IPS-20b (cell line): ENCODE results near the gene ITGB1.
"Not testable (repeated sequence)": the region's sequence is repeated elsewhere in the genome, so short reads cannot be mapped to it uniquely, and the experiment has no call there.

ENCODE experiments used
- H3K27ac ChIP-seq: one replicate; pipeline ENCODE4 v1.5.1; 2013; ENCODE audit warnings: low read length
- H3K27me3 ChIP-seq: 2 replicates; pipeline ENCODE4 v1.6.1; 2013; ENCODE audit warnings: mild to moderate bottlenecking, low read length, inconsistent platforms; ENCODE audit not compliant: insufficient read depth
- H3K36me3 ChIP-seq: 2 replicates; pipeline ENCODE4 v1.6.1; 2013; ENCODE audit warnings: low read depth, mild to moderate bottlenecking, inconsistent platforms, low read length, moderate library complexity; ENCODE audit not compliant: insufficient read depth
- H3K4me1 ChIP-seq: 2 replicates; pipeline ENCODE4 v1.6.1; 2013; ENCODE audit warnings: mild to moderate bottlenecking, control low read depth, inconsistent platforms, low read length, moderate library complexity; ENCODE audit not compliant: insufficient read depth
- H3K4me3 ChIP-seq: 2 replicates; pipeline ENCODE4 v1.5.1; 2013; ENCODE audit warnings: mild to moderate bottlenecking, low read length, inconsistent platforms
- H3K9ac ChIP-seq: 2 replicates; pipeline ENCODE4 v1.6.1; 2013; ENCODE audit warnings: low read depth, mild to moderate bottlenecking, inconsistent platforms, low read length, moderate library complexity
- H3K9me3 ChIP-seq: 2 replicates; pipeline ENCODE4 v1.6.1; 2013; ENCODE audit warnings: mild to moderate bottlenecking, low read depth, low read length, inconsistent platforms; ENCODE audit not compliant: insufficient read depth

Gene ITGB1

DNA sequence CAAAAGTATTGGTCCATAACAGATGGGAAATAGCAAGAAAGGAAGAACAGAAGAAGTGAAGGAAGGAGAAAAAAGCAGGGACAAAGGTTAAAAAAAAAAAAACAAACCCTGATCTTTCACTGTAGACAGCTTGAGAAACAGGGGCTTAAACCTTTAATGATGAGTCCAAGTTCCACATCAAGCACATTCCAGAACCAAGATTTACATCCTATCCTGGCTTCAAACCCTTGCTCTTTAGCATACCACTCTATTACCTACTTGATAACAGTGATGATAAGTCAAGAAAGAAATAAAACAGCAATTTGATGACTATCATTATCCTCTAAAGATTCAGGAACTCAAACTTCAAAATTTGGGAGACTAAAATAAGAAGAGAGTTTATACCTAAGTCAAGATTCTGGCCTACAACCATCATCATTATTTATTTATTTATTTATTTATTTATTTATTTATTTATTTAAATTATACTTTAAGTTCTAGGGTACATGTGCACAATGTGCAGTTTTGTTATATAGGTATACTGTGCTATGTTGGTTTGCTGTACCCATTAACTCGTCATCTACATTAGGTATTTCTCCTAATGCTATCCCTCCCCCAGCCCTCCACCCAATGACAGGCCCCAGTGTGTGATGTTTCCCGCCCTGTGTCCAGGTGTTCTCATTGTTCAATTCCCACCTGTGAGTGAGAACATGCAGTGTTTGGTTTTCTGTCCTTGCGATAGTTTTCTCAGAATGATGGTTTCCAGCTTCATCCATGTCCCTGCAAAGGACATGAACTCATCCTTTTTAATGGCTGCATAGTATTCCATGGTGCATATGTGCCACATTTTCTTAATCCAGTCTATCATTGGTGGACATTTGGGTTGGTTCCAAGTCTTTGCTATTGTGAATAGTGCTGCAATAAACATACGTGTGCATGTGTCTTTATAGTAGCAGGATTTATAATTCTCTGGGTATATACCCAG lies 20.1 kb upstream of the ITGB1 start:
- not testable (repeated sequence) for H3K9me3 ChIP-seq, H3K4me3 ChIP-seq, H3K27ac ChIP-seq, H3K4me1 ChIP-seq, H3K27me3 ChIP-seq, H3K36me3 ChIP-seq, H3K9ac ChIP-seq

DNA sequence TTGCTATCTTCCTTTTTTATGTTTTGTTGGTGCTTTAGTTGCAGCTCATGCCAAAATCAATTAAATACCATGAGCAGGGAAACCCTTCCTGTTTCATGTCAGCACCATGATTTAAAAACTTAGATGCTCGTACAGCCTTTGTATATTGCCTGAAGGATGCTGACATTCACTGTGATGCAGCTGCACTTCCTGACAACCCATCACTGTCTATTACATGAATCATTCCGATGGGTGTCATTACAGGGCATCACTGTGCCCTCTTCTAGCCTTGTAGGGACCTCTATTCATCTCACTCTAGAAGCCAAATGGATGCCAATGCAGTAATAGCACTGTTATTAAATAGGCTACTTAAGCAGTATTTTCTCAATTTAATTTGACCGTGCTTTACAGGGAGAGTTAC lies 18.3 kb upstream of the ITGB1 start:
- no peaks in the 10 kb centered on the region for H3K9me3 ChIP-seq
- no peaks in the 10 kb centered on the region for H3K36me3 ChIP-seq
- H3K9ac ChIP-seq = no peak overlapping the region
- no peak overlapping the region for H3K27ac ChIP-seq
- H3K4me1 ChIP-seq = peaks cover 17% of the 10 kb centered on the region
- H3K4me3 ChIP-seq = no peak overlapping the region
- no peaks in the 10 kb centered on the region for H3K27me3 ChIP-seq

DNA sequence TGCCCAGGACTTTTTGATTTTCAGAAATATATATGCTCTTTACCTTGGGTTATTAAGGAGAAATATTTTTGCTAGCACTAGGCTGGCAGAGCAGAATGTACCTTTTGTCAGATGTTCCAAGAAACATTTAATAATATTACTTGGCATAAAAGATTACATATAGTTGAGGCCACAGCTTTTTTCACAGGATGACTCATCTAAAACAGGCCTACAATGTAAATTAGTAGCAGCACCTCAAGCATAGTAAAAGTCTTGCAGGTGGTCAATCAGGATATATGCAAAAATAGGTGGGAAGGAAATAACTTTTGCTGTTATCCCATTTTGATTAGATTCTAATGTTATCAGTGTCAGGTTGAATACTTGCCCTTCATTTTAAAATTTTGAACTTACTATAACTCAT lies 14.9 kb upstream of the ITGB1 start:
- H3K9me3 ChIP-seq = no peaks in the 10 kb centered on the region
- no peak overlapping the region for H3K4me3 ChIP-seq
- H3K27me3 ChIP-seq = no peaks in the 10 kb centered on the region
- no peak overlapping the region for H3K27ac ChIP-seq
- no peak overlapping the region for H3K9ac ChIP-seq
- no peaks in the 10 kb centered on the region for H3K36me3 ChIP-seq
- peaks cover 24% of the 10 kb centered on the region for H3K4me1 ChIP-seq

DNA sequence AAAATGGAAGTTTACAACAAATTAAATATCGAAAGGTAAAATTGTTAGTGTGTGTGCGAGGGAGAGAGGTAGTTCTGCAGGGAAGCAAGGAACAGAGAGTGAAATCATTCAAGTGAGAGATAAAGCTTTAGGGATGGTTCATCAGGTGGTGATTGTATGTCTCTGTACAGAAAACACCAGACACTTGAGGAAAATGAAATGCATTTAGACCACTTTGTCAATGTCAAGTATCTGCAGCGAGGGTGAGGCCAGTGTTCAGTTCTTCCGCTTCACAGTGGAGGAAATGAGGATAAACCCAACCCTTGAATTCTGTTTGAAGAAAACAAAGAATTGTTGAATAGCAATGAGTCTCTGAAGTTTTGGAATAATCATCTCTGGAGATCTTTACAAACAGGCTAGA lies 14.4 kb upstream of the ITGB1 start:
- Histone ChIP-seq H3K27ac (no peak overlapping the region), H3K4me3 (no peak overlapping the region), H3K9me3 (no peaks in the 10 kb centered on the region), H3K27me3 (no peaks in the 10 kb centered on the region), H3K4me1 (peaks cover 24% of the 10 kb centered on the region), H3K36me3 (no peaks in the 10 kb centered on the region), H3K9ac (peak overlapping the region; percentile 15; the same call in 1 of the 2 replicates)

DNA sequence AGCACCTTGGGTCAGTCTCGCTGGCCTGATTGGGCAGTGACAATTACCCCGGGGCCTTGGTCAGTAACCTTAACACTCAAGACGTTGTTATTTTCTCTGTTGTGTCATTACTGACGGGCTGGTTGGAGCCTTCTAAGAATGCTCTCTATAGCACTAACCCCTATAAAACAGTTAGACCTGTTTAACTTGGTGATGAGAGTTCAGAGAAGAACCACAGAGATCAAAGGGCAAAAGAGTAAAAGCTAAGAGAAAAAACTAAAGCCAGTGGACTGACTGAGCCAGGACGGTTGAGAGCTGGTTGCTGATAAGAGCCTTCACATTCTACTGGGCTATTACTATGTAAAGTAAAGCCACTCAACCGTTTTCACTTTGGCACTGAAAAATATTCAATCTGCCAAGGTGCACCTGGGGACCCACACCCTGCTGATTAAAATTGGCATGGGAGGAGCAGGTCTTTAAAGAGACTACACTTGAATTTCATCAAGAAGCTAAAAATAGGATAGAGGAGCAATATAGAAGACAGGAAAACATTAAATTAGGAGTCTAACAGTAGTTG lies 13.6 kb upstream of the ITGB1 start:
- H3K4me1 ChIP-seq = peaks cover 24% of the 10 kb centered on the region
- no peaks in the 10 kb centered on the region for H3K9me3 ChIP-seq
- H3K9ac ChIP-seq = peak overlapping the region; percentile 15; the same call in 1 of the 2 replicates

DNA sequence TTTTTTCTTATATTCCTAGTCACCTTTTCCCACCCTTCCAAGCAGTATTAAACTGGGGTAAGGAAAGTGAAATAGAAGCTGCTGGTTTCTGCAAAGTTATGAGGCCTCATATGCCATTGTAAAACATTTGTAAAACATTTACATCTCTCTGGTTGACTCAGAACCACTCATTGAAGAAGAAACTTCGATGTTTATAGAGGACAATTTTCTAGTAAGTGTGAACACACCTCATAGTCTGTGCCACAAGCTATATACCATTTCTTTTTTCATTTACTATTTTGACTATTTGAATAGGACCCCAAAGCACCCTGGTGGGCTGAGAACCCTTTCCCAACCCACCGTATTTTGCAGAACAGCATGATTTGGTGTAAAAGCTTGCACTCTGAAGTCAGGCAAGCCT lies 12.9 kb upstream of the ITGB1 start:
- no peaks in the 10 kb centered on the region for H3K27me3 ChIP-seq
- no peak overlapping the region for H3K4me3 ChIP-seq
- H3K4me1 ChIP-seq = peaks cover 24% of the 10 kb centered on the region
- no peaks in the 10 kb centered on the region for H3K9me3 ChIP-seq
- no peak overlapping the region for H3K27ac ChIP-seq
- no peaks in the 10 kb centered on the region for H3K36me3 ChIP-seq
- no peak overlapping the region for H3K9ac ChIP-seq

More for the DNA sequence above, 13.6 kb upstream of the ITGB1 start:
- Histone ChIP-seq H3K27me3 (no peaks in the 10 kb centered on the region), H3K27ac (no peak overlapping the region), H3K36me3 (no peaks in the 10 kb centered on the region), H3K4me3 (no peak overlapping the region)

DNA sequence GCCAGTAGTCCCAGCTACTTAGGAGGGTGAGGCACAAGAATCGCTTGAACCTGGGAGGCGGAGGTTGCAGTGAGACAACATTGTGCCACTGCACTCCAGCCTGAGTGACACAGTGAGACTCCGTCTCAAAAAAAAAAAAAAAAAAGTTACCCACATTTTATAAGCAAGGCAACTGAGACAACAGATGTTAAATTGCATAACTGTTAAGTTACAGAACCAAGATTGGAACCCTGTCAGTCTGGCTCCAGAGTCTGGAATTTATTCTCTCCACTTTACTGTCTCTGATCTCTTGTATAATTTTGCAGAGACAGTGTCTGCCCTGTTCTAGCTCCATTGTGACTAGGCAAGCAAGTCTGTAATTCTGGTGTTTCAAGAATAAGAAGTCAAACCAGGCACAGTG lies 6.2 kb upstream of the ITGB1 start:
- no peaks in the 10 kb centered on the region for H3K27me3 ChIP-seq
- H3K4me3 ChIP-seq = no peak overlapping the region
- no peak overlapping the region for H3K27ac ChIP-seq
- no peak overlapping the region for H3K9ac ChIP-seq
- H3K4me1 ChIP-seq = peaks cover 25% of the 10 kb centered on the region
- no peaks in the 10 kb centered on the region for H3K9me3 ChIP-seq
- no peaks in the 10 kb centered on the region for H3K36me3 ChIP-seq

DNA sequence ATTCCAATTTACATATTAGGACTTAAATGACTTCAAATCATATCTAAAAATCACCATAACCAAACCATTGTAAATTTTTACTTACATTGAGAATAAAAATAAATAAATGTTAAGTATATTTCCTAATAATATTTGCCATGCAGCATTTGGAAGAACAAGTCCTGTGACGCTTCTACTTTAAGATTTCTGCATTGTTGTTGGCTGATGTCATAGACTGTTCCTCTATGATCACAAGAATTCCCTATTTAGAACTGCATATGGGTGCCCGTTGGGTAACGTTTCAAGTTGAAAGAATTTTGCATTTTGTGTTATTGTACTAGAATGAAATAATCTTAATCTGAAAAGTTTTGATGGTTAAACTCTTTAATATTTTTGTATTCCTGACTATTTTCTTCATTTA lies 5.1 kb upstream of the ITGB1 start:
- no peak overlapping the region; the same call in 1 of the 2 replicates for H3K9ac ChIP-seq
- no peak overlapping the region for H3K4me3 ChIP-seq

DNA sequence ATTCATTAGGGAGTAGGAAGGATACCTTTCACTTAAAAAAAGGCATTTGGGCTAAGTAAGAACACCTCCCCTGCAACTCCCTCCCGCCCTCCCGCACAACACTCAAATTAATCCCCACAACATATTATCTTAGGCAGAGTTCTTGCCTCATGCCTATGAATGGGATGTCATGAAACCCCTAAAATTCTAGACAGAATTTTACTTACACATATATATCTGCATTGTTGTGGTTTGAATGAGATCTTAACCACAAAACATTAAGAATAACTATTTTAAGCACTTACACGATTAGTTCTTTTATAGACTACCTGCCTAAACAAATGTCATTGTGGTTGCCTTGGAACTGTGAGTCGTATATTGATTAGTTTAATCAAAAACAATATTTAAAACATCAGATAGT lies 4.5 kb upstream of the ITGB1 start:
- Histone ChIP-seq H3K27ac (peak overlapping the region; percentile 52), H3K27me3 (no peaks in the 10 kb centered on the region), H3K4me3 (peak overlapping the region; percentile 27), H3K9me3 (no peaks in the 10 kb centered on the region), H3K36me3 (no peaks in the 10 kb centered on the region), H3K9ac (peak overlapping the region; percentile 70; the same call in 1 of the 2 replicates), H3K4me1 (peaks cover 25% of the 10 kb centered on the region)

More for the DNA sequence above, 5.1 kb upstream of the ITGB1 start:
- H3K27ac ChIP-seq = no peak overlapping the region
- no peaks in the 10 kb centered on the region for H3K9me3 ChIP-seq
- H3K27me3 ChIP-seq = no peaks in the 10 kb centered on the region
- no peaks in the 10 kb centered on the region for H3K36me3 ChIP-seq
- peaks cover 25% of the 10 kb centered on the region for H3K4me1 ChIP-seq

DNA sequence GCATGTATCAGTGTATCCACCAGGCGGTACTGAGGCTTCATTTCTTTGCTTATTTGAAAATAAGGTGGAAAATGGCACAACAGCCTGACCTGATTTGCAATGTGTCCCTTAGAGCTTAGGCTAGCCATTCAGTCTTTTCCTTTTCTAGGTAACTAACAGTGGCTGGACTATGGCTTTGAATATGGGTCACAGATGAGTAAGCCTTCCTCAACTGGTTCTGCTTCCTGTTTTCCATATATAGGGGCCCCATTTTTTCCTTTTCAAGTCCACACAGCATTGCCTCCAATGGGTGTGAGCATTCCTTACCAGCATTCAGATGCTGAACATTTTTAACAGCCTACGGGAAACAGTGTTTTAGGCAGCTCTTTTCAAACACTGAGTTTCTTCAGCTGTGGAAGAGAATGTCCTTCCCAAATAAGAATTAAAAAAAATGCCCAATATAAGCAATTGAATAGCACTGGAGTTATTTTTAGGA lies 3.9 kb upstream of the ITGB1 start:
- Histone ChIP-seq H3K27ac (peak overlapping the region; percentile 52), H3K9ac (peak overlapping the region; percentile 70), H3K36me3 (no peaks in the 10 kb centered on the region), H3K4me1 (peaks cover 25% of the 10 kb centered on the region), H3K9me3 (no peaks in the 10 kb centered on the region), H3K27me3 (no peaks in the 10 kb centered on the region), H3K4me3 (peak overlapping the region; percentile 27)

DNA sequence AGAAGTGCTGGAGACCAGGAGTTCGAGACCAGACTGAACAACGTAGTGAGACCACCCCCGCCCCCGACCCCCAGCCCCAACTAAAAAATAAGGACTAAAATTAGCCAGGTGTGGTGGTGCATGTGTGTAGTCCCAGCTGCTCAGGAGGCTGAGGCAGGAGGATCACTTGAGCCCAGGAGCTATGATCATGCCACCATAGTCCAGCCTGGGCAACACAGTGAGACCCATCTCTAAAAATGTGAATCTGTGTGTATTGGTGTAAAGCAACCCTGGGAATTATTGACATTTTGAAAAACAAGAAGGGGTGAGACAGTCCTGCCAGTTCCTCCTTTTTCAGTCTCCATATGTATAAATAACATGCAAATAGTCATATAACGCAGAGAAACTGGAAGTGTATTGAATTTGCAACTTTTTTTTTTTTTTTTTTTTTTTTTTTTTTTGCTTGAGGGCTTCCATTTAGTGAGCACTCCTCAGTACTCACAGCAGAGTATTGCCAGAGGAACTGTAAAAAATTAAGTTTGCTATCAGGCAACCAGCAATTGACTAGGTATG lies 3.4 kb upstream of the ITGB1 start:
- Histone ChIP-seq H3K27me3 (no peaks in the 10 kb centered on the region), H3K4me1 (peaks cover 29% of the 10 kb centered on the region), H3K9me3 (no peaks in the 10 kb centered on the region), H3K4me3 (peak overlapping the region; percentile 27; the same call in 1 of the 2 replicates), H3K9ac (peak overlapping the region; percentile 70; the same call in 1 of the 2 replicates), H3K36me3 (no peaks in the 10 kb centered on the region), H3K27ac (peak overlapping the region; percentile 52)
